ENCODE data around the gene ROR1. TPM values are rescaled to one million over a fixed set of nuclear protein-coding genes. Genes with fewer than 3 reads are reported as not detected.

Gene ROR1
- total RNA-seq, 1 experiment from 2014 or later = 2.7 TPM

DNA sequence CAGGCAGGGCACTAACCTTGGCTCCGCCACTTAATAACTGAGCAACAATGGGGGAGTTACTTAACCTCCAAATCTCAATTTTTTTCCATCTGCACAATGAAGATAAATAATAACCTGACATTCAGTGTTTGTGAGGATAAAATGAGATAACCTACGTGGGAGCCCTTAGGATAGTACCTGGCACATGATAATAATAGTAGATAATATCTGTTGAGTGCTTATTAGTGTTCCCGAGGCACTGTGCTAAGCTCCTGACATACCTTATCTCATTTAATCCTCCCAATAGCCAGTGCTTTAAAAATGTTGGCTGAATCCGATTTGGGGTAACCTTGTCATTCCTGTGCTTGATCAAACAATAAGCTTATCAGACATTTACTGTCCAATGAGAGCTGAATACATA lies 300.9 kb downstream of the ROR1 start:
- no peak overlapping the region for H3K27ac ChIP-seq (ENCODE audit: low read depth, low read length)
- H3K4me3 ChIP-seq (replicated peaks in 1 of 2; ENCODE audit: low read depth in 1 of 2, low read length in 2 of 2) = no peak overlapping the region
- H3K4me1 ChIP-seq (ENCODE audit: control insufficient read depth in 1 of 2, insufficient read depth in 2 of 2, low read length in 2 of 2) = no peaks in the 10 kb centered on the region
- no peak overlapping the region for H3K4me2 ChIP-seq (ENCODE audit: low read length)
- RAD21 ChIA-PET (ENCODE audit: low non-redundant PET in 1 of 2, low total read pairs in 2 of 2, uncharacterized antibody in 2 of 2, unreplicated experiment in 2 of 2) = no interaction called here
- CTCF ChIA-PET = no interaction called here
- H3K79me2 ChIP-seq (ENCODE audit: insufficient read depth, low read length) = no peaks in the 10 kb centered on the region
- no peaks in the 10 kb centered on the region for H3K9me2 ChIP-seq (ENCODE audit: insufficient read depth)
- no peaks in the 10 kb centered on the region for H3K36me3 ChIP-seq (ENCODE audit: control insufficient read depth in 1 of 2, insufficient read depth in 2 of 2, low read length in 2 of 2)
- H3K27me3 ChIP-seq (ENCODE audit: insufficient read depth, low read length) = no peaks in the 10 kb centered on the region
- POLR2A ChIA-PET = no interaction called here
- no peak overlapping the region for H2AFZ ChIP-seq (ENCODE audit: low read depth, low read length, poor library complexity, severe bottlenecking)
- intact Hi-C loops (cut with micrococcal nuclease) = no loop called here
- H3K9ac ChIP-seq (ENCODE audit: low read length) = no peak overlapping the region
- ATAC-seq = no peak
- no peak for DNase-seq (ENCODE audit: low read depth, low spot score)
- TF ChIP-seq ELF1 (IDR thresholded peaks at IDR 0.05; ENCODE audit: borderline replicate concordance, low read depth) (no peak), CEBPB (IDR thresholded peaks at IDR 0.05; ENCODE audit: low read depth) (no peak), SP1 (IDR thresholded peaks at IDR 0.05; ENCODE audit: low read depth) (no peak)
- H4K20me1 ChIP-seq (ENCODE audit: insufficient read depth) = no peaks in the 10 kb centered on the region
- BruUV-seq (replicated peaks) = no TSS peak
- H3K9me3 ChIP-seq (ENCODE audit: control insufficient read depth in 1 of 2, insufficient read depth in 1 of 2, low read depth in 1 of 2, low read length in 2 of 2) = no peaks in the 10 kb centered on the region

DNA sequence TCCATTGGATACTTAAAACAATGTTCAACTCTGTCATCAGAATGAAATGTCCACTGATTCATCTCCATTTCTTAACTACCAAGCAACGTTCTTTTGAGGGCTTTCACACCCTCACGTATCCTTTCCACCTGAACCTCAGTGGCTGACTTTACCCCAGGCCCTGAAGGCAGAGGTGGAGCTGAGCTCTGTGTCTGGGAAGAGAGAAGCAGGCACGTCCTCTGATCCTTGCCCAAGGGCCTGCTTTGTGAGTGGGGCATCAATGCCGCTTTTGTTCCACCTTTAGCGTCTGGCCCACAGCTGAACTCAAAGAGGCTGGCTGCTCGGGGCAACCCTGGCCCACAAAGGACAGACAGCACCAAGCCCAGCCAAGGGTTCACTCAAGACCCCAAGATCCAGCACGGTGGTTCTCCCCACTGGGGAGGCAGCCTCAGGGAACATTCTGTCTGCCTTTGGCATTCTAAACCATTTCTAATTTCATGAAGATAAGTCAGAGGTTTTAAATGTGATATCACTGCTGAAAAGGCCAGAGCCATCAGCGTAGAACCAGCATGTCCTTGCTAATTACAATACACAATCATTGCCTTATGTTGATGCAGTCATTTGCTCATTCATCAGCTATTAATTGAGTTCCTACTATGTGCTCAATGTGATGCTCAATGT lies 303.6 kb downstream of the ROR1 start:
- no peak for ATAC-seq

More for the DNA sequence above, 303.6 kb downstream of the ROR1 start:
- Histone ChIP-seq H3K79me2 (ENCODE audit: insufficient read depth, low read length) (no peaks in the 10 kb centered on the region), H3K36me3 (ENCODE audit: control insufficient read depth in 1 of 2, insufficient read depth in 2 of 2, low read length in 2 of 2) (no peaks in the 10 kb centered on the region), H2AFZ (ENCODE audit: low read depth, low read length, poor library complexity, severe bottlenecking) (no peak overlapping the region), H3K27ac (ENCODE audit: low read depth, low read length) (no peak overlapping the region), H3K4me2 (ENCODE audit: low read length) (no peak overlapping the region), H3K27me3 (ENCODE audit: insufficient read depth, low read length) (no peaks in the 10 kb centered on the region), H3K9me3 (ENCODE audit: control insufficient read depth in 1 of 2, insufficient read depth in 1 of 2, low read depth in 1 of 2, low read length in 2 of 2) (no peaks in the 10 kb centered on the region), H4K20me1 (ENCODE audit: insufficient read depth) (no peaks in the 10 kb centered on the region), H3K4me1 (ENCODE audit: control insufficient read depth in 1 of 2, insufficient read depth in 2 of 2, low read length in 2 of 2) (no peaks in the 10 kb centered on the region), H3K9ac (ENCODE audit: low read length) (no peak overlapping the region), H3K4me3 (replicated peaks in 1 of 2; ENCODE audit: low read depth in 1 of 2, low read length in 2 of 2) (no peak overlapping the region), H3K9me2 (ENCODE audit: insufficient read depth) (no peaks in the 10 kb centered on the region)
- ChIA-PET RAD21 (ENCODE audit: low non-redundant PET in 1 of 2, low total read pairs in 2 of 2, uncharacterized antibody in 2 of 2, unreplicated experiment in 2 of 2) (no interaction called here), POLR2A (no interaction called here), CTCF (no interaction called here)
- intact Hi-C loops (cut with micrococcal nuclease) = no loop called here
- no peak for DNase-seq (ENCODE audit: low read depth, low spot score)
- no TSS peak for BruUV-seq (replicated peaks)
- no peak for TF ChIP-seq ZFX (IDR thresholded peaks at IDR 0.05)
- TF ChIP-seq SIN3A (IDR thresholded peaks at IDR 0.05; ENCODE audit: low read depth) = no peak
- no peak for TF ChIP-seq CEBPB (IDR thresholded peaks at IDR 0.05; ENCODE audit: low read depth)
- no peak for TF ChIP-seq FOSL1 (IDR thresholded peaks at IDR 0.05; ENCODE audit: low read depth)
- TF ChIP-seq EGR1 (IDR thresholded peaks at IDR 0.05; ENCODE audit: low read depth) = no peak
- no peak for TF ChIP-seq ZNF274 (IDR thresholded peaks at IDR 0.05; ENCODE audit: low read depth, low read length)

Measured in HCT116 (cell line).